SK-N-SH (cell line): ENCODE data around the gene EDIL3.

Source experiments
- CTCF ChIP-seq: fragments of 200-600 bp; sonication (generic); IDR thresholded peaks from 2 replicates; pipeline ENCODE4 v1.6.1; 2017; ENCODE audit warnings: antibody characterized with exemption, mild to moderate bottlenecking, moderate library complexity
- EZH2phosphoT487 ChIP-seq: fragments of 200-600 bp; sonication (generic); IDR thresholded peaks from 2 replicates; pipeline ENCODE4 v1.6.1; 2017; ENCODE audit warnings: low read depth, mixed run types, mild to moderate bottlenecking, antibody characterized with exemption, moderate library complexity, borderline replicate concordance
- NRF1 ChIP-seq: IDR thresholded peaks from 2 replicates; pipeline ENCODE4 v1.6.1; 2012; ENCODE audit warnings: low read depth, mild to moderate bottlenecking, low read length
- RCOR1 ChIP-seq: fragments of 150-350 bp; IDR thresholded peaks from 2 replicates; pipeline ENCODE4 v1.6.1; 2017; ENCODE audit warnings: antibody characterized with exemption, low read length
- REST ChIP-seq: IDR thresholded peaks from 2 replicates; pipeline ENCODE4 v1.6.1; 2012; ENCODE audit warnings: mild to moderate bottlenecking, low read depth, low read length, moderate library complexity
- RXRA ChIP-seq: IDR thresholded peaks from 2 replicates; pipeline ENCODE4 v1.4.0; 2012; ENCODE audit warnings: low read depth, mild to moderate bottlenecking, borderline replicate concordance
- USF2 ChIP-seq: fragments of 150-350 bp; IDR thresholded peaks from 2 replicates; pipeline ENCODE4 v1.6.1; 2017; ENCODE audit warnings: antibody characterized with exemption, low read length, low read depth, borderline replicate concordance

GRCh38 chr5:84016085-84016484 lies 368.6 kb downstream of the EDIL3 start:
- TF ChIP-seq CTCF (no peak), RXRA (no peak), REST (no peak), RCOR1 (no peak), NRF1 (no peak), EZH2phosphoT487 (no peak), USF2 (no peak)
